HepG2 (cell line): Measurements from ENCODE around the gene UBE3B. TPM values are rescaled to one million over a fixed set of nuclear protein-coding genes. Genes with fewer than 3 reads are reported as not detected.

Experiments used
- ATAC-seq: fragments of 200-7000 bp; cut with Tn5 transposase; 3 replicates; pipeline ENCODE4 v1.9.1; 2020; ENCODE audit warnings: mild to moderate bottlenecking, moderate library complexity
- BruUV-seq: library from RNA; stranded (reverse); fragments of 400-500 nt; replicated peaks from 2 replicates; lab custom pipeline; 2021; lab: Mats Ljungman, UMichigan
- CTCF ChIA-PET: fragments of 300-600 bp; formaldehyde crosslinking; extraction: SDS; loops from one replicate; lab custom pipeline; 2021; ENCODE audit warnings: low total read pairs, inconsistent platforms, low intra/inter-chr PET ratio; lab: Yijun Ruan, JAX
- POLR2A ChIA-PET: fragments of 350-600 bp; sonication (Branson Sonifier 250); formaldehyde crosslinking; loops from one replicate; lab custom pipeline; 2020; ENCODE audit warnings: antibody characterized with exemption, inconsistent platforms; lab: Yijun Ruan, JAX
- DNase-seq: peaks from one replicate; pipeline ENCODE4 v3.0.0-alpha.2; 2015; ENCODE audit warnings: low spot score
- FAIRE-seq: peaks from 3 replicates; lab custom pipeline; 2011; peaks lifted over from hg19 to GRCh38; lab: Jason Lieb, UNC
- H2AFZ ChIP-seq: one replicate; pipeline ENCODE4 v1.6.1; 2011; ENCODE audit warnings: low read length, inconsistent platforms
- H3K27ac ChIP-seq: fragments of 300-600 bp; 3 replicates; pipeline ENCODE4 v1.8.0; 2011; ENCODE audit warnings: mixed run types, mild to moderate bottlenecking, mixed read lengths, low read length, inconsistent platforms; ENCODE audit not compliant: insufficient read depth; ENCODE audit errors: extremely low read length
- H3K27me3 ChIP-seq, 2 experiments: fragments of 200-600 bp in 1 of 2; 2 replicates in 1 of 2; 3 replicates in 1 of 2; pipeline versions ENCODE4 v1.6.0 to v1.8.0; 2011; ENCODE audit warnings: low read length in 2 of 2, mild to moderate bottlenecking in 2 of 2, moderate library complexity in 2 of 2, inconsistent platforms in 1 of 2; ENCODE audit not compliant: insufficient read depth in 2 of 2, control insufficient read depth in 1 of 2
- H3K36me3 ChIP-seq, 2 experiments: fragments of 200-600 bp in 1 of 2; replicated peaks in 1 of 2; 2 replicates in 1 of 2; 3 replicates in 1 of 2; pipeline versions ENCODE4 v1.5.1 to v1.8.0; 2011; ENCODE audit warnings: low read length in 2 of 2, inconsistent platforms in 1 of 2; ENCODE audit not compliant: insufficient read depth in 2 of 2, control insufficient read depth in 1 of 2
- H3K4me1 ChIP-seq: 2 replicates; pipeline ENCODE4 v1.5.1; 2012; ENCODE audit warnings: low read length, inconsistent platforms; ENCODE audit not compliant: insufficient read depth
- H3K4me2 ChIP-seq: 2 replicates; pipeline ENCODE4 v1.6.0; 2011; ENCODE audit warnings: low read depth, low read length, inconsistent platforms
- H3K4me3 ChIP-seq, 3 experiments: fragments of 200-600 bp in 1 of 3; sonication (generic), shearing (Covaris generic) in 1 of 3; replicated peaks in 1 of 3; 2 replicates each; pipeline ENCODE4 v1.5.1; 2011 to 2016; ENCODE audit warnings: low read length in 3 of 3, inconsistent platforms in 2 of 3, low read depth in 2 of 3, mild to moderate bottlenecking in 2 of 3, control low read depth in 1 of 3, mixed read lengths in 1 of 3; ENCODE audit not compliant: insufficient read depth in 1 of 3
- H3K79me2 ChIP-seq: one replicate; pipeline ENCODE4 v1.6.1; 2011; ENCODE audit warnings: low read length, inconsistent platforms; ENCODE audit not compliant: insufficient read depth
- H3K9ac ChIP-seq: 2 replicates; pipeline ENCODE4 v1.6.0; 2011; ENCODE audit warnings: mild to moderate bottlenecking, low read depth, low read length, inconsistent platforms; ENCODE audit not compliant: insufficient read depth
- H3K9me3 ChIP-seq: 2 replicates; pipeline ENCODE4 v1.5.1; 2012; ENCODE audit warnings: mild to moderate bottlenecking, low read length
- H4K20me1 ChIP-seq: 2 replicates; pipeline ENCODE4 v1.6.0; 2011; ENCODE audit warnings: inconsistent platforms, mild to moderate bottlenecking, low read length, moderate library complexity; ENCODE audit not compliant: insufficient read depth
- HMGA1 ChIP-seq: sonication (generic); formaldehyde crosslinking; conservative IDR thresholded peaks from 2 replicates; pipeline ENCODE4 v1.4.0; 2020; ENCODE audit warnings: missing genetic modification reagents
- PCBP2 ChIP-seq: fragments of 200-400 bp; formaldehyde crosslinking; optimal IDR thresholded peaks from 2 replicates; pipeline ENCODE3; 2018; ENCODE audit warnings: low read length, low read depth; ENCODE audit not compliant: poor library complexity, severe bottlenecking
- RBAK ChIP-seq: sonication (generic); formaldehyde crosslinking; IDR thresholded peaks from 2 replicates; pipeline ENCODE4 v1.5.1; 2020; ENCODE audit warnings: mild to moderate bottlenecking, missing genetic modification reagents
- TP53 ChIP-seq: sonication (generic); formaldehyde crosslinking; conservative IDR thresholded peaks from 2 replicates; pipeline ENCODE4 v1.4.0; 2020; ENCODE audit warnings: missing genetic modification reagents
- ZNF205 ChIP-seq: IDR thresholded peaks from 2 replicates; pipeline ENCODE4 v1.6.1; 2018; ENCODE audit warnings: missing biosample characterization, missing genetic modification reagents
- ZNF235 ChIP-seq: sonication (generic); formaldehyde crosslinking; IDR thresholded peaks from 2 replicates; pipeline ENCODE4 v1.8.1; 2023; ENCODE audit warnings: mild to moderate bottlenecking, missing genetic modification reagents, borderline replicate concordance
- ZNF317 ChIP-seq: sonication (generic); formaldehyde crosslinking; IDR thresholded peaks from 2 replicates; pipeline ENCODE4 v1.5.0; 2020; ENCODE audit warnings: mild to moderate bottlenecking, missing genetic modification reagents
- ZZZ3 ChIP-seq: sonication (generic); formaldehyde crosslinking; IDR thresholded peaks from 2 replicates; pipeline ENCODE4 v1.4.0; 2020; ENCODE audit warnings: missing genetic modification reagents, mild to moderate bottlenecking, borderline replicate concordance
- WGBS: methylation state at CpG from one replicate; pipeline ENCODE4 v1.1.6; 2017; ENCODE audit warnings: low lambda C conversion rate; 5-methylcytosine and 5-hydroxymethylcytosine counted together
- in situ Hi-C: cut with HindIII; loops from 2 replicates; pipeline ENCODE4 v1.10.0; 2017; ENCODE audit warnings: low pct_unique_long_range_greater_than_20kb; ENCODE audit not compliant: extremely low pct_ligation_motif_present
- intact Hi-C: fragments of 100-400 bp; cut with micrococcal nuclease; formaldehyde crosslinking; loops from one replicate; pipeline ENCODE4 v1.10.0; 2022; ENCODE audit not compliant: unreplicated experiment
- polyA plus RNA-seq, 8 experiments: library from polyadenylated mRNA; depleted of rRNA in 3 of 8; stranded (reverse) in 7 of 8; unstranded in 1 of 8; fragments of >200 nt; fragmentation: Illumina TruSeq in 4 of 8; extraction: Trizol in 4 of 8; gene quantifications; 2 replicates each; pipeline versions ENCODE4 v1.2.1 to v1.2.3, GENCODE V29; 2011 to 2016; ENCODE audit warnings: low read depth in 4 of 8, missing spikeins in 1 of 8, mixed read lengths in 1 of 8; ENCODE audit not compliant: insufficient read depth in 1 of 8
- total RNA-seq, 5 experiments: library from RNA; depleted of rRNA; stranded (reverse); fragments of >200 nt; fragmentation: Illumina TruSeq; extraction: Trizol; gene quantifications; 2 replicates each; pipeline ENCODE4 v1.2.3, GENCODE V29; 2016; ENCODE audit warnings: low read depth in 1 of 5
- TF ChIP-seq, protein P1 (sequence below): sonication (generic); formaldehyde crosslinking; IDR thresholded peaks from 2 replicates; pipeline ENCODE4 v1.8.1; 2023; ENCODE audit warnings: mild to moderate bottlenecking, moderate library complexity, missing genetic modification reagents
- TF ChIP-seq, protein P2 (sequence below), 2 experiments: fragments of 450-650 bp in 1 of 2; sonication (generic) in 1 of 2; formaldehyde crosslinking in 1 of 2; IDR thresholded peaks; 2 replicates each; pipeline versions ENCODE4 v1.6.1 to v1.8.0; 2016 to 2022; ENCODE audit warnings: antibody characterized with exemption in 1 of 2, mild to moderate bottlenecking in 1 of 2, missing genetic modification reagents in 1 of 2

Gene UBE3B
- total and polyA plus RNA-seq, 2 of the 13 experiments (the other 11 are each of a cell fraction or from before 2014, with no cell fraction given), result 22.7 to 25.3 TPM

DNA sequence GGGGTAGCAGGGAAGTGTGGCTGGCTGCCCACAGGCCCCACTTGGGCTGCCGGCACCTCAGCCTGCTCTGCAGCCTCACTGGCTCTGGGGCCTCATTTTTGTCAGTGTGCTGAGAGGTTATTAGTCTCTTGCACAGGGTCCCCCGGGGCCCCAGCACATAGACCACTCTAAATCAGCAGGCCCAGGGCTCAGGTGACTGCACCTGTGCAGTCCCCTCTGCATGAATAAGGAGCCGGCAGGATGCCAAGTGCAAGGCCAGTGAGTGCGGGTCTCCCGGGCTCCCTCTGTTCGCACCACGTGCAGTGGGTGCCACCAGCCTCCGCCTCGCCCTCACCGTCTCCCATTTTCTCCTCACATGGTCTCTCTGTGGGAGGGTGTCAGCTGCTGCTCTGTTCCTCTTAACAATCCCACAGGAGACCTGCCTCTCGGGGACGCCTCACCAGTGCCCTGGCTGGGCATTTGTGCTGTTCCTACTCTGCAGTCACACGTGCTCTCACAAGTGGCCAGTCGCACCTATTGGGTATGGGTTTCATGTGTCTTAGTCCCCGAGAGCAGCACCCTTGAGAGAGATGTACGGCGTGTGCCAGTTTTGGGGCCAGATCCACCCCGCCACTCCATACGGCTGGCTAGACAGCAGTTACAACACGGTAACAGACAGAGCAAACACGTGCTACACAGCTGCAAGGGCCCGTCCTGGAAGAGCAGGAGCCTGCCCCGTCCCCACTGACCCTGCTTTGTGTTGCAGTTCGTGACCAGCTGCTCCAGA, 55.5 kb downstream of the UBE3B start:
- DNase-seq, result no peak
- Histone ChIP-seq H3K79me2 (no peaks in the 10 kb centered on the region), H3K27me3 (no peaks in the 10 kb centered on the region), H4K20me1 (no peaks in the 10 kb centered on the region), H3K9me3 (no peaks in the 10 kb centered on the region), H3K4me3 (no peak overlapping the region), H2AFZ (no peak overlapping the region), H3K4me1 (peaks cover 2% of the 10 kb centered on the region), H3K4me2 (no peak overlapping the region), H3K27ac (no peak overlapping the region), H3K9ac (no peak overlapping the region), H3K36me3 (peaks cover 7 to 11% of the 10 kb centered on the region in 2 experiments; a peak in 3 of 5 replicates)
- FAIRE-seq, result no peak
- 95% methylated on average over 21 of the region's 24 CpGs for WGBS
- ChIA-PET POLR2A (no interaction called here), CTCF (no interaction called here)
- intact Hi-C loops (no loop called here), in situ Hi-C loops (no loop called here)
- no TSS peak for BruUV-seq
- no peak for TF ChIP-seq HMGA1 (CRISPR knock-in tag)
- no peak for TF ChIP-seq ZNF205 (CRISPR knock-in tag)
- TF ChIP-seq RBAK, result no peak
- TF ChIP-seq, protein P1, sequence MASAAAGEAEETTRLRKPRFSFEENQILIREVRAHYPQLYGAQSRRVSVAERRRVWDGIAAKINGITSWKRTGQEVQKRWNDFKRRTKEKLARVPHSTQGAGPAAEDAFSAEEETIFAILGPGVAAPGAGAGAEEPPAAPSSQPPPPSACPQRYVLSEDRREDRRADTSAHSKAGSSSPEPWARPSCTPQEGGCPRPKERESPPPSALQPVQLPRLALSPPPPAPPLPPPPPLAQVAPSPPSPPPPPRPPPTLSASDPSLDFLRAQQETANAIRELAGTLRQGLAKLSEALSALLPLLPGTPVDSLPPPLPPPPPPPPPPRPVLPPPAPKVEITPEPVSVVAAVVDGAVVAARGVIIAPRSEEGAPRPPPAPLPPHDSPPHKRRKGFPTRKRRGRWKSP (CRISPR knock-in tag), result no peak
- TF ChIP-seq, protein P2, sequence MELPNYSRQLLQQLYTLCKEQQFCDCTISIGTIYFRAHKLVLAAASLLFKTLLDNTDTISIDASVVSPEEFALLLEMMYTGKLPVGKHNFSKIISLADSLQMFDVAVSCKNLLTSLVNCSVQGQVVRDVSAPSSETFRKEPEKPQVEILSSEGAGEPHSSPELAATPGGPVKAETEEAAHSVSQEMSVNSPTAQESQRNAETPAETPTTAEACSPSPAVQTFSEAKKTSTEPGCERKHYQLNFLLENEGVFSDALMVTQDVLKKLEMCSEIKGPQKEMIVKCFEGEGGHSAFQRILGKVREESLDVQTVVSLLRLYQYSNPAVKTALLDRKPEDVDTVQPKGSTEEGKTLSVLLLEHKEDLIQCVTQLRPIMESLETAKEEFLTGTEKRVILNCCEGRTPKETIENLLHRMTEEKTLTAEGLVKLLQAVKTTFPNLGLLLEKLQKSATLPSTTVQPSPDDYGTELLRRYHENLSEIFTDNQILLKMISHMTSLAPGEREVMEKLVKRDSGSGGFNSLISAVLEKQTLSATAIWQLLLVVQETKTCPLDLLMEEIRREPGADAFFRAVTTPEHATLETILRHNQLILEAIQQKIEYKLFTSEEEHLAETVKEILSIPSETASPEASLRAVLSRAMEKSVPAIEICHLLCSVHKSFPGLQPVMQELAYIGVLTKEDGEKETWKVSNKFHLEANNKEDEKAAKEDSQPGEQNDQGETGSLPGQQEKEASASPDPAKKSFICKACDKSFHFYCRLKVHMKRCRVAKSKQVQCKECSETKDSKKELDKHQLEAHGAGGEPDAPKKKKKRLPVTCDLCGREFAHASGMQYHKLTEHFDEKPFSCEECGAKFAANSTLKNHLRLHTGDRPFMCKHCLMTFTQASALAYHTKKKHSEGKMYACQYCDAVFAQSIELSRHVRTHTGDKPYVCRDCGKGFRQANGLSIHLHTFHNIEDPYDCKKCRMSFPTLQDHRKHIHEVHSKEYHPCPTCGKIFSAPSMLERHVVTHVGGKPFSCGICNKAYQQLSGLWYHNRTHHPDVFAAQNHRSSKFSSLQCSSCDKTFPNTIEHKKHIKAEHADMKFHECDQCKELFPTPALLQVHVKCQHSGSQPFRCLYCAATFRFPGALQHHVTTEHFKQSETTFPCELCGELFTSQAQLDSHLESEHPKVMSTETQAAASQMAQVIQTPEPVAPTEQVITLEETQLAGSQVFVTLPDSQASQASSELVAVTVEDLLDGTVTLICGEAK (IDR thresholded peaks at IDR 0.05), result no peak
- TF ChIP-seq, protein P2 (CRISPR knock-in tag; IDR thresholded peaks at IDR 0.05), result no peak
- TF ChIP-seq TP53 (CRISPR knock-in tag), result no peak
- no peak for TF ChIP-seq PCBP2
- no peak for TF ChIP-seq ZNF235 (CRISPR knock-in tag)
- no peak for TF ChIP-seq ZNF317 (CRISPR knock-in tag)
- TF ChIP-seq ZZZ3 (CRISPR knock-in tag), result no peak
- no peak for ATAC-seq
